ENCODE measurements around the gene NEO1.

DNA sequence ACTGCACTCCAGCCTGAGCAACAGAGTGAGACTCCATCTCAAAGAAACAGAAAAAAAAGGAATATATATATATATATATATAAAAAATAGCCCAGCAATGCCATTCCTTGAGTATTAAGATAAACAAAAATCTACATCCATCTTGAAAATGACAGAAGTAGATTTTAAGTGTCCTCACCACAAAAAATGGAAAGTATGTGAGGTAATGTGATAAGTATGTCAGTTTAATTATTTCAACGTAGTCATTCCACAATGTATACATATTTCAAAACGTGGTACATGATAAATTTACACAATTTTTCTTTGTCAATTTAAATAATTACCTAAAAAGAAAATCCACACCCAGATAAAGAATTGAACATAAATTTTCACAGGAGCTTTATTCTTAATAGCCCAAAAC lies 261.6 kb downstream of the NEO1 start:
- no peak for TF ChIP-seq HDAC2 (IDR thresholded peaks at IDR 0.05)
- TF ChIP-seq ZNF384 (IDR thresholded peaks at IDR 0.05; ENCODE audit: low read depth, low read length), result no peak
- TF ChIP-seq, protein P1, sequence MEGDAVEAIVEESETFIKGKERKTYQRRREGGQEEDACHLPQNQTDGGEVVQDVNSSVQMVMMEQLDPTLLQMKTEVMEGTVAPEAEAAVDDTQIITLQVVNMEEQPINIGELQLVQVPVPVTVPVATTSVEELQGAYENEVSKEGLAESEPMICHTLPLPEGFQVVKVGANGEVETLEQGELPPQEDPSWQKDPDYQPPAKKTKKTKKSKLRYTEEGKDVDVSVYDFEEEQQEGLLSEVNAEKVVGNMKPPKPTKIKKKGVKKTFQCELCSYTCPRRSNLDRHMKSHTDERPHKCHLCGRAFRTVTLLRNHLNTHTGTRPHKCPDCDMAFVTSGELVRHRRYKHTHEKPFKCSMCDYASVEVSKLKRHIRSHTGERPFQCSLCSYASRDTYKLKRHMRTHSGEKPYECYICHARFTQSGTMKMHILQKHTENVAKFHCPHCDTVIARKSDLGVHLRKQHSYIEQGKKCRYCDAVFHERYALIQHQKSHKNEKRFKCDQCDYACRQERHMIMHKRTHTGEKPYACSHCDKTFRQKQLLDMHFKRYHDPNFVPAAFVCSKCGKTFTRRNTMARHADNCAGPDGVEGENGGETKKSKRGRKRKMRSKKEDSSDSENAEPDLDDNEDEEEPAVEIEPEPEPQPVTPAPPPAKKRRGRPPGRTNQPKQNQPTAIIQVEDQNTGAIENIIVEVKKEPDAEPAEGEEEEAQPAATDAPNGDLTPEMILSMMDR (IDR thresholded peaks at IDR 0.05 in 2 of 3, conservative IDR thresholded peaks at IDR 0.05 in 1 of 3; ENCODE audit: insufficient read depth in 2 of 3, low read depth in 1 of 3, low read length in 3 of 3), result no peak
- TF ChIP-seq, protein P2, sequence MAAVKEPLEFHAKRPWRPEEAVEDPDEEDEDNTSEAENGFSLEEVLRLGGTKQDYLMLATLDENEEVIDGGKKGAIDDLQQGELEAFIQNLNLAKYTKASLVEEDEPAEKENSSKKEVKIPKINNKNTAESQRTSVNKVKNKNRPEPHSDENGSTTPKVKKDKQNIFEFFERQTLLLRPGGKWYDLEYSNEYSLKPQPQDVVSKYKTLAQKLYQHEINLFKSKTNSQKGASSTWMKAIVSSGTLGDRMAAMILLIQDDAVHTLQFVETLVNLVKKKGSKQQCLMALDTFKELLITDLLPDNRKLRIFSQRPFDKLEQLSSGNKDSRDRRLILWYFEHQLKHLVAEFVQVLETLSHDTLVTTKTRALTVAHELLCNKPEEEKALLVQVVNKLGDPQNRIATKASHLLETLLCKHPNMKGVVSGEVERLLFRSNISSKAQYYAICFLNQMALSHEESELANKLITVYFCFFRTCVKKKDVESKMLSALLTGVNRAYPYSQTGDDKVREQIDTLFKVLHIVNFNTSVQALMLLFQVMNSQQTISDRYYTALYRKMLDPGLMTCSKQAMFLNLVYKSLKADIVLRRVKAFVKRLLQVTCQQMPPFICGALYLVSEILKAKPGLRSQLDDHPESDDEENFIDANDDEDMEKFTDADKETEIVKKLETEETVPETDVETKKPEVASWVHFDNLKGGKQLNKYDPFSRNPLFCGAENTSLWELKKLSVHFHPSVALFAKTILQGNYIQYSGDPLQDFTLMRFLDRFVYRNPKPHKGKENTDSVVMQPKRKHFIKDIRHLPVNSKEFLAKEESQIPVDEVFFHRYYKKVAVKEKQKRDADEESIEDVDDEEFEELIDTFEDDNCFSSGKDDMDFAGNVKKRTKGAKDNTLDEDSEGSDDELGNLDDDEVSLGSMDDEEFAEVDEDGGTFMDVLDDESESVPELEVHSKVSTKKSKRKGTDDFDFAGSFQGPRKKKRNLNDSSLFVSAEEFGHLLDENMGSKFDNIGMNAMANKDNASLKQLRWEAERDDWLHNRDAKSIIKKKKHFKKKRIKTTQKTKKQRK (IDR thresholded peaks at IDR 0.05; ENCODE audit: borderline replicate concordance, low read depth, low read length), result no peak
